CD4-positive, alpha-beta T cell (primary cell): ENCODE measurements around the gene LCK. TPM values are rescaled to one million over a fixed set of nuclear protein-coding genes. Genes with fewer than 3 reads are reported as not detected.

ENCODE experiments used
- ATAC-seq: fragments of 200-7000 bp; cut with Tn5 transposase; one replicate; pipeline ENCODE4 v1.10.0; 2022; ENCODE audit warnings: mild to moderate bottlenecking; ENCODE audit not compliant: poor library complexity
- CTCF ChIA-PET: fragments of 350-600 bp; sonication (Branson Sonifier 250); formaldehyde crosslinking; loops from one replicate; lab custom pipeline; 2021; ENCODE audit warnings: antibody characterized with exemption, inconsistent platforms; lab: Charles Lee
- POLR2A ChIA-PET: fragments of 350-600 bp; sonication (Branson Sonifier 250); formaldehyde crosslinking; loops from one replicate; lab custom pipeline; 2021; ENCODE audit warnings: antibody characterized with exemption, inconsistent platforms; lab: Charles Lee
- DNase-seq, 14 experiments: peaks; one replicate each; pipeline ENCODE4 v3.0.0-alpha.2; 2013 to 2020; ENCODE audit warnings: mixed read lengths in 2 of 14
- H3K27ac ChIP-seq, 2 donors: one replicate each; pipeline versions ENCODE4 v1.5.1 to v1.7.0; 2013; ENCODE audit warnings: low read length in 2 of 2, low read depth in 1 of 2, mild to moderate bottlenecking in 1 of 2
- H3K27me3 ChIP-seq, 2 experiments: 1 replicate in 1 of 2; 2 replicates in 1 of 2; pipeline versions ENCODE4 v1.6.1 to v1.7.0; 2013; ENCODE audit warnings: low read length in 2 of 2, control low read depth in 1 of 2, mild to moderate bottlenecking in 1 of 2, moderate library complexity in 1 of 2; ENCODE audit not compliant: insufficient read depth in 2 of 2, control insufficient read depth in 1 of 2
- H3K36me3 ChIP-seq: one replicate; pipeline ENCODE4 v1.6.1; 2013; ENCODE audit warnings: low read length, control low read depth; ENCODE audit not compliant: insufficient read depth
- H3K4me1 ChIP-seq: one replicate; pipeline ENCODE4 v1.6.1; 2013; ENCODE audit warnings: low read length, control low read depth; ENCODE audit not compliant: insufficient read depth
- H3K4me3 ChIP-seq: one replicate; pipeline ENCODE4 v1.5.1; 2013; ENCODE audit warnings: mild to moderate bottlenecking, low read length, moderate library complexity
- H3K9me3 ChIP-seq, 2 experiments: 1 replicate in 1 of 2; 2 replicates in 1 of 2; pipeline versions ENCODE4 v1.6.1 to v1.7.0; 2013; ENCODE audit warnings: low read length in 2 of 2, mild to moderate bottlenecking in 2 of 2, control low read depth in 1 of 2, moderate library complexity in 1 of 2; ENCODE audit not compliant: control insufficient read depth in 1 of 2, insufficient read depth in 1 of 2
- H3K27ac Mint-ChIP-seq: one replicate; pipeline ENCODE4 v1.8.0; 2020; ENCODE audit warnings: mixed read lengths
- H3K27me3 Mint-ChIP-seq: one replicate; pipeline ENCODE4 v1.8.0; 2021; ENCODE audit warnings: mixed read lengths
- H3K36me3 Mint-ChIP-seq: one replicate; pipeline ENCODE4 v1.8.0; 2021; ENCODE audit warnings: low read depth, mixed read lengths
- H3K4me1 Mint-ChIP-seq: one replicate; pipeline ENCODE4 v1.8.0; 2021; ENCODE audit warnings: low read depth, mixed read lengths
- H3K4me3 Mint-ChIP-seq: one replicate; pipeline ENCODE4 v1.8.0; 2020; ENCODE audit warnings: mild to moderate bottlenecking, mixed read lengths
- H3K9me3 Mint-ChIP-seq: one replicate; pipeline ENCODE4 v1.8.0; 2020; ENCODE audit warnings: mixed read lengths
- CTCF ChIP-seq: fragments of 200-600 bp; IDR thresholded peaks from one replicate; pipeline ENCODE4 v1.8.0; 2022; ENCODE audit warnings: antibody characterized with exemption, mild to moderate bottlenecking
- intact Hi-C, 2 experiments: fragments of 100-400 bp; cut with DNase I in 1 of 2; cut with micrococcal nuclease in 1 of 2; formaldehyde crosslinking; loops; one replicate each; pipeline versions ENCODE4 v1.15.1 to v1.9.0; 2023 to 2025; cut with DNase I, micrococcal nuclease
- total RNA-seq, 174 experiments: library from RNA in 2 of 174; stranded (reverse) in 2 of 174; gene quantifications; one replicate each; pipeline ENCODE4 v1.2.3 and lab custom pipeline; 2021 to 2026

Gene LCK
- total RNA-seq, 2 experiments from 2014 or later = 187 to 188 TPM

- CTCF ChIA-PET = interaction anchor here (1.1 to 4.0 kb wide), 9 partner anchors 10 to 133 kb away, joined by 3 to 48 read pairs (median 10); partner anchors contain the start of genes HDAC1 and LCK
- H3K4me3 Mint-ChIP-seq = peak overlapping the region; percentile 94
- no peak overlapping the region for H3K27ac Mint-ChIP-seq
- no peaks in the 10 kb centered on the region for H3K36me3 ChIP-seq
- no peaks in the 10 kb centered on the region for H3K27me3 ChIP-seq
- peaks cover 25% of the 10 kb centered on the region for H3K4me1 Mint-ChIP-seq
- DNase-seq (no peak), ATAC-seq (no peak)
- no peak overlapping the region for H3K27ac ChIP-seq
- H3K9me3 ChIP-seq = no peaks in the 10 kb centered on the region
- no peaks in the 10 kb centered on the region for H3K27me3 Mint-ChIP-seq
- no peak overlapping the region for H3K4me3 ChIP-seq
- POLR2A ChIA-PET = interaction anchor here (2.1 to 21.2 kb wide), 6 partner anchors 10 to 155 kb away, joined by 10 to 543 read pairs (median 22); partner anchors contain the start of genes BSDC1, LCK and MARCKSL1
- peaks cover 4% of the 10 kb centered on the region for H3K36me3 Mint-ChIP-seq
- no peaks in the 10 kb centered on the region for H3K9me3 Mint-ChIP-seq
- H3K4me1 ChIP-seq = peaks cover 32% of the 10 kb centered on the region
- intact Hi-C loops = loop anchor here in 1 of 2 experiments (5.0 kb wide), 1 partner anchor 173 kb away; no protein-coding TSS in a partner anchor
- TF ChIP-seq CTCF = no peak
Observed at GRCh38 chr1:32239337-32239736, 11.7 kb upstream of the LCK start.

DNA sequence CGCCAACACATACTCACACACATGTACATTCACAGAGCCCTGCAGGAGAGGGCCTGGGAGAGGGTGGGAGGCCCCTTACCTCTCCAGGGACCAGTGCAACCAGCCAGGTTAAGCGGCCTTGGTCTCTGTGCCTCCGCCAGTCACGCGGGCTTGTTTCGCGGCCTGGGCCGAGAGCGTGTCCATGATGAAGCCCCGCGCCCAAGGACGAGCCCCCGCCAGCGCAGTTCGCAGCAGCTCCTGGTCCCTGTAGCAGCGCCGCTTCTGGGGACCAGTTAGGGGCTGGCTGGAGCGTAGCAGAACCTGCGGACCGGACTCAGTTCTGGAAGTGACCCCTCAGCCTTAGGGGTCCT lies 11.3 kb upstream of the LCK start:
- DNase-seq = no peak
- peak overlapping the region; percentile 90 for H3K4me3 ChIP-seq
- peaks cover 32% of the 10 kb centered on the region for H3K4me1 ChIP-seq
- no peak for ATAC-seq
- ChIA-PET CTCF (interaction anchor here (0.8 to 4.0 kb wide), 22 partner anchors 10 to 132 kb away, joined by 3 to 48 read pairs (median 8); partner anchors contain the start of genes HDAC1, LCK and MARCKSL1), POLR2A (interaction anchor here (0.7 to 21.2 kb wide), 20 partner anchors 8 to 155 kb away, joined by 3 to 543 read pairs (median 7); partner anchors contain the start of genes BSDC1, CCDC28B, HDAC1 and LCK)
- Mint-ChIP-seq H3K36me3 (peaks cover 4% of the 10 kb centered on the region), H3K27me3 (no peaks in the 10 kb centered on the region), H3K4me1 (peaks cover 25% of the 10 kb centered on the region), H3K9me3 (no peaks in the 10 kb centered on the region), H3K27ac (peak overlapping the region; percentile 64), H3K4me3 (peak overlapping the region; percentile 94)
- no peaks in the 10 kb centered on the region for H3K36me3 ChIP-seq
- TF ChIP-seq CTCF = no peak
- intact Hi-C loops = loop anchor here (1.0 to 5.0 kb wide), 4 partner anchors 11 to 173 kb away; partner anchors contain the start of gene MARCKSL1 (in 1 of the 2)
- no peaks in the 10 kb centered on the region for H3K9me3 ChIP-seq
- no peaks in the 10 kb centered on the region for H3K27me3 ChIP-seq
- H3K27ac ChIP-seq = no peak overlapping the region

DNA sequence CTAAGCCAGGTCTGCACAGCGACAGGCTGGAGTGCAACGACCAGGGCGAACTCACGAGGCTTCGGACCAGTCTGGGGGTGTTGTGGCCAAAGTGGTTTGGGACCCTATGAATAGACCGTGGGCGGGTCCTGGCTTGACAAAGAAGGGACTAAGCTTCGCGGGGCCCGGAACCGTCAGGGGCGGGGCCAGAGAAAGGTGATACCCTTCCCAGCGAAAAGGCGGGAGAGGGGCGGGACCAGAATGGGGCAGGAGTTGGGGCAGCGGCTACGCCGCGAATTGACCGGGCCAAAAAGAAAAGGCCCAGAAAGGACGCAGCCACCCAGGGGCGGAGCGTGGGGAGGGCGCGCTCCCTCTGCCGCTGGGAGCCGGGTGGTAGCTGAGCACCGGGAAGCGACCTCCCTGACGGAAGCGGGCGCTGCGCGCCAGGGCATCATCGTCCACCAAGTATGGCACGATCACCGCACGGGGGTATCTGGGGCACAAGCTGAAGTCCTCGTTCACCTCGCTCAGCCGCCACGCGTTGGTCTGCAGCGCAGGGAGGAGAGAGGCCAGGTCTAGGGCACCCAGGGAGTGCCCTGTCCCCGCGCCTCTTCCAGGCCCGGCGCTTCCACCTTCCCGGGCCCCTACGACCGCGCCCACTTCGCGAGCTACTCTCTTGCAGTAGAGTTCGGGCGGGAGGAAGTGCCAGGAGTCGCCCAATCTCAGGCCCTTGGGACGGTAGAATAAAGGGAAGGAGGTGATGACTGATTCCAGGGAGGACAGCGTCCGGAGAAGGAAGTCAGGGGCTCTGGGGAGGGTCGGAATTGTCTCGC lies 10.7 kb upstream of the LCK start:
- peak; percentile 52 for TF ChIP-seq CTCF
- POLR2A ChIA-PET = interaction anchor here (0.7 to 21.2 kb wide), 26 partner anchors 9 to 168 kb away, joined by 3 to 543 read pairs (median 6); partner anchors contain the start of genes BSDC1, CCDC28B, HDAC1 and LCK
- peak; percentile 75 for ATAC-seq
- H3K9me3 Mint-ChIP-seq = no peaks in the 10 kb centered on the region
- peaks cover 25% of the 10 kb centered on the region for H3K4me1 Mint-ChIP-seq
- Histone ChIP-seq H3K4me1 (peaks cover 33% of the 10 kb centered on the region), H3K36me3 (no peaks in the 10 kb centered on the region), H3K27ac (peak overlapping the region; percentile 15 to 50), H3K27me3 (no peaks in the 10 kb centered on the region), H3K4me3 (peak overlapping the region; percentile 90), H3K9me3 (no peaks in the 10 kb centered on the region)
- H3K4me3 Mint-ChIP-seq = peak overlapping the region; percentile 94
- intact Hi-C loops = loop anchor here (1.0 to 5.0 kb wide), 3 partner anchors 10 to 97 kb away; partner anchors contain the start of gene MARCKSL1 (in 1 of the 2)
- DNase-seq = peak in 13 of 14 experiments; percentile 38 to 86 (median 63)
- H3K27ac Mint-ChIP-seq = peak overlapping the region; percentile 64
- CTCF ChIA-PET = interaction anchor here (0.7 to 4.0 kb wide), 27 partner anchors 9 to 146 kb away, joined by 3 to 48 read pairs (median 6); partner anchors contain the start of genes HDAC1, LCK and MARCKSL1
- H3K27me3 Mint-ChIP-seq = no peaks in the 10 kb centered on the region
- H3K36me3 Mint-ChIP-seq = peaks cover 4% of the 10 kb centered on the region
